Spleen (tissue), 7 donors: ENCODE measurements around the gene CNOT2.

Experiments used
- CTCF ChIP-seq, 11 experiments: fragments of 200-600 bp in 7 of 11; fragments of 450-650 bp in 4 of 11; sonication (generic) in 4 of 11; IDR thresholded peaks in 8 of 11; conservative IDR thresholded peaks in 3 of 11; 1 replicate in 7 of 11; 2 replicates in 4 of 11; pipeline versions ENCODE4 v1.4.0 to v1.8.0; 2016 to 2021; ENCODE audit warnings: antibody characterized with exemption in 11 of 11, inconsistent platforms in 4 of 11, mild to moderate bottlenecking in 1 of 11
- POLR2A ChIP-seq, 3 donors: fragments of 450-650 bp; IDR thresholded peaks; one replicate each; pipeline ENCODE4 v1.5.1; 2017; ENCODE audit warnings: antibody characterized with exemption in 3 of 3, mild to moderate bottlenecking in 1 of 3
- donor health status: DM: no; HTN: no; CAD: no; lungs with moderate emphysema.
- donor health status: DM: no; HTN: no; CAD: no.
- donor health status: DM: no; HTN: no; CAD: no.

- TF ChIP-seq CTCF (IDR thresholded peaks at IDR 0.05 in 8 of 11, conservative IDR thresholded peaks at IDR 0.05 in 3 of 11) (no peak), POLR2A (IDR thresholded peaks at IDR 0.05) (no peak)
These were observed 9.6 kb downstream of the CNOT2 start for GRCh38 chr12:70252832-70253231.
